Upper lobe of left lung (tissue), 6 donors: ENCODE results near the gene ENOX1. TPM values are rescaled to one million over a fixed set of nuclear protein-coding genes. Genes with fewer than 3 reads are reported as not detected.

Experiments
- ATAC-seq, 2 donors: fragments of 200-7000 bp; cut with Tn5 transposase; one replicate each; pipeline ENCODE4 v1.9.1; 2022; ENCODE audit warnings: mild to moderate bottlenecking in 2 of 2, moderate library complexity in 2 of 2; ENCODE audit not compliant: low FRiP score in 2 of 2
- DNase-seq, 2 donors: peaks; one replicate each; pipeline ENCODE4 v3.0.0-alpha.2; 2019 to 2020
- H3K27ac ChIP-seq, 4 donors: fragments of 200-600 bp; sonication (generic); one replicate each; pipeline ENCODE4 v1.5.1; 2016 to 2019
- H3K27me3 ChIP-seq, 4 donors: fragments of 200-600 bp; sonication (generic); one replicate each; pipeline ENCODE4 v1.5.1; 2017 to 2019
- H3K36me3 ChIP-seq, 4 donors: fragments of 200-600 bp; sonication (generic); one replicate each; pipeline ENCODE4 v1.5.1; 2016 to 2019
- H3K4me1 ChIP-seq, 4 donors: fragments of 200-600 bp; sonication (generic); one replicate each; pipeline ENCODE4 v1.5.1; 2018 to 2019
- H3K4me3 ChIP-seq, 4 donors: fragments of 200-600 bp; sonication (generic); one replicate each; pipeline ENCODE4 v1.5.1; 2017 to 2019; ENCODE audit warnings: mild to moderate bottlenecking in 2 of 4, moderate library complexity in 1 of 4
- H3K9me3 ChIP-seq, 4 donors: fragments of 200-600 bp; sonication (generic); one replicate each; pipeline ENCODE4 v1.5.1; 2018 to 2019
- CTCF ChIP-seq, 6 experiments: fragments of 450-650 bp in 4 of 6; fragments of 200-600 bp in 2 of 6; sonication (generic) in 2 of 6; IDR thresholded peaks; one replicate each; pipeline ENCODE4 v1.5.1; 2016 to 2019; ENCODE audit warnings: antibody characterized with exemption in 6 of 6
- EP300 ChIP-seq, 4 donors: sonication (generic); formaldehyde crosslinking; IDR thresholded peaks; one replicate each; pipeline ENCODE4 v1.5.1; 2017; ENCODE audit warnings: antibody characterized with exemption in 4 of 4, control low read depth in 2 of 4
- POLR2A ChIP-seq, 4 donors: fragments of 450-650 bp; IDR thresholded peaks; one replicate each; pipeline ENCODE4 v1.5.1; 2016 to 2017; ENCODE audit warnings: antibody characterized with exemption in 4 of 4, mild to moderate bottlenecking in 2 of 4
- POLR2AphosphoS5 ChIP-seq, 2 donors: sonication (generic); formaldehyde crosslinking; IDR thresholded peaks; one replicate each; pipeline ENCODE4 v1.5.1; 2017; ENCODE audit warnings: antibody characterized with exemption in 2 of 2
- WGBS, 2 donors: methylation state at CpG; one replicate each; pipeline ENCODE4 v1.1.5; 2017 to 2018; 5-methylcytosine and 5-hydroxymethylcytosine counted together
- total RNA-seq, 6 donors: library from RNA; depleted of rRNA in 4 of 6; stranded (reverse); fragments of >200 nt in 4 of 6; gene quantifications; one replicate each; pipeline versions ENCODE4 v1.1.0 to v1.2.1, GENCODE V29; 2016 to 2021
- donor health status: DM: no; HTN: no; CAD: no; lungs with moderate emphysema.
- donor health status: DM: no; HTN: yes; CAD: no; lungs with severe emphysema.

Gene ENOX1
- total RNA-seq, 6 donors from 2014 or later, result 0.20 to 1.0 (median 0.46) TPM; not detected in 2

GRCh38 chr13:43203781-43204180, 583.0 kb downstream of the ENOX1 start:
- DNase-seq, result no peak
- ATAC-seq, result no peak
- no peaks in the 10 kb centered on the region for H3K27me3 ChIP-seq
- H3K4me3 ChIP-seq, result no peak overlapping the region
- H3K9me3 ChIP-seq, result peaks cover 0 to 6% (median 2%) of the 10 kb centered on the region in 4 donors
- no peaks in the 10 kb centered on the region for H3K4me1 ChIP-seq
- TF ChIP-seq POLR2A (IDR thresholded peaks at IDR 0.05) (no peak), EP300 (IDR thresholded peaks at IDR 0.05) (no peak), CTCF (IDR thresholded peaks at IDR 0.05) (no peak)
- H3K27ac ChIP-seq, result no peak overlapping the region
- no peaks in the 10 kb centered on the region for H3K36me3 ChIP-seq
- WGBS, 2 donors, result 100% methylated on average over 1 of the region's 1 CpG

- H3K4me3 ChIP-seq, result no peak overlapping the region
- H3K4me1 ChIP-seq, result no peaks in the 10 kb centered on the region
- H3K9me3 ChIP-seq, result peaks cover 0 to 6% (median 2%) of the 10 kb centered on the region in 4 donors
- no peaks in the 10 kb centered on the region for H3K27me3 ChIP-seq
- no peaks in the 10 kb centered on the region for H3K36me3 ChIP-seq
- no peak overlapping the region for H3K27ac ChIP-seq
- TF ChIP-seq EP300 (IDR thresholded peaks at IDR 0.05) (no peak), CTCF (IDR thresholded peaks at IDR 0.05) (no peak)
- DNase-seq (no peak), ATAC-seq (no peak)
- 63 to 65% methylated on average over 1 of the region's 1 CpG for WGBS, 2 donors
Measured at GRCh38 chr13:43200736-43201135, 586.0 kb downstream of the ENOX1 start.

- H3K27me3 ChIP-seq, result no peaks in the 10 kb centered on the region
- H3K27ac ChIP-seq, result no peak overlapping the region
- H3K4me1 ChIP-seq, result no peaks in the 10 kb centered on the region
- no peak for DNase-seq
- no peak overlapping the region for H3K4me3 ChIP-seq
- H3K36me3 ChIP-seq, result no peaks in the 10 kb centered on the region
- no peak for TF ChIP-seq POLR2AphosphoS5 (IDR thresholded peaks at IDR 0.05)
- no peak for TF ChIP-seq POLR2A (IDR thresholded peaks at IDR 0.05)
- no peak for TF ChIP-seq CTCF (IDR thresholded peaks at IDR 0.05)
- TF ChIP-seq EP300 (IDR thresholded peaks at IDR 0.05), result no peak
- H3K9me3 ChIP-seq, result peaks cover 0 to 6% (median 2%) of the 10 kb centered on the region in 4 donors
- ATAC-seq, result no peak
- WGBS, 2 donors, result 90 to 100% methylated on average over 1 of the region's 1 CpG
Measured at GRCh38 chr13:43200307-43200706, 586.5 kb downstream of the ENOX1 start.

GRCh38 chr13:43196750-43197370, 589.9 kb downstream of the ENOX1 start:
- Histone ChIP-seq H3K4me3 (no peak overlapping the region), H3K4me1 (no peaks in the 10 kb centered on the region), H3K9me3 (no peaks in the 10 kb centered on the region), H3K27ac (no peak overlapping the region), H3K36me3 (no peaks in the 10 kb centered on the region), H3K27me3 (no peaks in the 10 kb centered on the region)
- TF ChIP-seq POLR2A (IDR thresholded peaks at IDR 0.05) (no peak), CTCF (IDR thresholded peaks at IDR 0.05) (no peak), EP300 (IDR thresholded peaks at IDR 0.05) (no peak), POLR2AphosphoS5 (IDR thresholded peaks at IDR 0.05) (no peak)
- DNase-seq (no peak), ATAC-seq (no peak)
- 85 to 86% methylated on average over 3 of the region's 3 CpGs for WGBS, 2 donors

GRCh38 chr13:43196086-43196621, 590.6 kb downstream of the ENOX1 start:
- no peaks in the 10 kb centered on the region for H3K4me1 ChIP-seq
- TF ChIP-seq EP300 (IDR thresholded peaks at IDR 0.05) (no peak), CTCF (IDR thresholded peaks at IDR 0.05) (no peak), POLR2A (IDR thresholded peaks at IDR 0.05) (no peak), POLR2AphosphoS5 (IDR thresholded peaks at IDR 0.05) (no peak)
- peak in 1 of 2 donors; percentile 59 for ATAC-seq
- no peaks in the 10 kb centered on the region for H3K27me3 ChIP-seq
- WGBS, 2 donors, result 62 to 70% methylated on average over 4 of the region's 4 CpGs
- no peak overlapping the region for H3K4me3 ChIP-seq
- DNase-seq, result no peak
- no peaks in the 10 kb centered on the region for H3K9me3 ChIP-seq
- H3K36me3 ChIP-seq, result no peaks in the 10 kb centered on the region
- H3K27ac ChIP-seq, result no peak overlapping the region
